H9 (cell line): ENCODE measurements around the gene MYL2. TPM values are rescaled to one million over a fixed set of nuclear protein-coding genes. Genes with fewer than 3 reads are reported as not detected.

ENCODE experiments used
- DNase-seq: peaks from one replicate; pipeline ENCODE4 v3.0.0-alpha.2; 2017
- H2AFZ ChIP-seq: one replicate; pipeline ENCODE4 v1.6.1; 2013; ENCODE audit warnings: mild to moderate bottlenecking, low read length, control low read depth, moderate library complexity
- H2AK5ac ChIP-seq: 2 replicates; pipeline ENCODE4 v1.6.1; 2013; ENCODE audit warnings: low read length, control low read depth, mixed read lengths; ENCODE audit not compliant: insufficient read length
- H2BK120ac ChIP-seq: one replicate; pipeline ENCODE4 v1.6.1; 2013; ENCODE audit warnings: low read depth, mild to moderate bottlenecking, low read length, control low read depth, inconsistent platforms; ENCODE audit not compliant: poor library complexity, severe bottlenecking
- H2BK12ac ChIP-seq: 2 replicates; pipeline ENCODE4 v1.6.1; 2013; ENCODE audit warnings: low read length, control low read depth, mixed read lengths, low read depth; ENCODE audit not compliant: insufficient read length
- H2BK15ac ChIP-seq: 2 replicates; pipeline ENCODE4 v1.6.1; 2013; ENCODE audit warnings: low read depth, low read length, control low read depth
- H2BK20ac ChIP-seq: one replicate; pipeline ENCODE4 v1.6.1; 2013; ENCODE audit warnings: low read depth, mild to moderate bottlenecking, low read length, control low read depth, inconsistent platforms; ENCODE audit not compliant: poor library complexity, severe bottlenecking
- H2BK5ac ChIP-seq: 2 replicates; pipeline ENCODE4 v1.6.1; 2013; ENCODE audit warnings: low read length, control low read depth, mixed read lengths; ENCODE audit not compliant: insufficient read length
- H3K14ac ChIP-seq: 2 replicates; pipeline ENCODE4 v1.6.1; 2013; ENCODE audit warnings: low read length, control low read depth; ENCODE audit not compliant: insufficient read depth
- H3K18ac ChIP-seq: 2 replicates; pipeline ENCODE4 v1.6.1; 2013; ENCODE audit warnings: low read depth, mild to moderate bottlenecking, mixed read lengths, low read length, control low read depth; ENCODE audit not compliant: insufficient read length
- H3K23ac ChIP-seq: 2 replicates; pipeline ENCODE4 v1.6.1; 2013; ENCODE audit warnings: low read length, control low read depth, mixed read lengths, low read depth; ENCODE audit not compliant: insufficient read length
- H3K23me2 ChIP-seq: 2 replicates; pipeline ENCODE4 v1.6.1; 2013; ENCODE audit warnings: low read depth, mild to moderate bottlenecking, mixed read lengths, low read length, control low read depth; ENCODE audit not compliant: insufficient read length, poor library complexity, severe bottlenecking
- H3K27ac ChIP-seq: 2 replicates; pipeline ENCODE4 v1.5.1; 2013; ENCODE audit warnings: low read length, control low read depth, mixed read lengths, low read depth; ENCODE audit not compliant: insufficient read length
- H3K27me3 ChIP-seq: 2 replicates; pipeline ENCODE4 v1.6.1; 2013; ENCODE audit warnings: low read length, control low read depth, inconsistent platforms; ENCODE audit not compliant: insufficient read depth
- H3K4ac ChIP-seq: 2 replicates; pipeline ENCODE4 v1.6.1; 2013; ENCODE audit warnings: low read depth, mild to moderate bottlenecking, control low read depth, inconsistent platforms, low read length, moderate library complexity
- H3K4me1 ChIP-seq: 2 replicates; pipeline ENCODE4 v1.6.1; 2013; ENCODE audit warnings: low read length, control low read depth, inconsistent platforms; ENCODE audit not compliant: insufficient read depth
- H3K4me2 ChIP-seq: 2 replicates; pipeline ENCODE4 v1.6.1; 2013; ENCODE audit warnings: low read length, control low read depth, mixed read lengths; ENCODE audit not compliant: insufficient read length, insufficient read depth
- H3K56ac ChIP-seq: 2 replicates; pipeline ENCODE4 v1.6.1; 2013; ENCODE audit warnings: low read depth, mild to moderate bottlenecking, mixed read lengths, low read length, control low read depth; ENCODE audit not compliant: insufficient read length
- H3K79me1 ChIP-seq: 2 replicates; pipeline ENCODE4 v1.6.1; 2013; ENCODE audit warnings: low read depth, mild to moderate bottlenecking, moderate library complexity, low read length, control low read depth, inconsistent platforms; ENCODE audit not compliant: insufficient read depth, poor library complexity, severe bottlenecking
- H3K79me2 ChIP-seq: 2 replicates; pipeline ENCODE4 v1.6.1; 2013; ENCODE audit warnings: low read length, control low read depth, inconsistent platforms; ENCODE audit not compliant: insufficient read depth
- H3K9ac ChIP-seq: 2 replicates; pipeline ENCODE4 v1.6.1; 2013; ENCODE audit warnings: low read length, control low read depth, mixed read lengths; ENCODE audit not compliant: insufficient read length; ENCODE audit errors: extremely low read depth
- H3K9me3 ChIP-seq: one replicate; pipeline ENCODE4 v1.6.1; 2013; ENCODE audit warnings: low read depth, low read length, inconsistent platforms; ENCODE audit not compliant: control insufficient read depth
- H3T11ph ChIP-seq: one replicate; pipeline ENCODE4 v1.6.1; 2013; ENCODE audit warnings: mild to moderate bottlenecking, low read length, control low read depth, inconsistent platforms
- H4K20me1 ChIP-seq: one replicate; pipeline ENCODE4 v1.6.1; 2013; ENCODE audit not compliant: control insufficient read depth, insufficient read length, insufficient read depth
- H4K5ac ChIP-seq: 2 replicates; pipeline ENCODE4 v1.6.1; 2013; ENCODE audit warnings: low read depth, mild to moderate bottlenecking, mixed read lengths, low read length, control low read depth; ENCODE audit not compliant: insufficient read length
- H4K8ac ChIP-seq: replicated peaks from 2 replicates; pipeline ENCODE4 v1.6.1; 2013; ENCODE audit warnings: low read length, control low read depth, mixed read lengths, low read depth; ENCODE audit not compliant: insufficient read length
- H4K91ac ChIP-seq: 2 replicates; pipeline ENCODE4 v1.6.1; 2013; ENCODE audit warnings: low read depth, mild to moderate bottlenecking, moderate library complexity, mixed read lengths, low read length, control low read depth; ENCODE audit not compliant: insufficient read length
- H3K27ac Mint-ChIP-seq, 3 experiments: 2 replicates in 2 of 3; 3 replicates in 1 of 3; pipeline ENCODE4 v1.8.0; 2020 to 2021; ENCODE audit warnings: mixed read lengths in 3 of 3, mild to moderate bottlenecking in 1 of 3, moderate library complexity in 1 of 3
- H3K27me3 Mint-ChIP-seq: 2 replicates; pipeline ENCODE4 v1.8.0; 2021; ENCODE audit warnings: low read depth, mild to moderate bottlenecking, moderate library complexity, mixed read lengths
- H3K36me3 Mint-ChIP-seq, 3 experiments: 2 replicates in 2 of 3; 3 replicates in 1 of 3; pipeline ENCODE4 v1.8.0; 2020 to 2021; ENCODE audit warnings: low read depth in 3 of 3, mixed read lengths in 3 of 3; ENCODE audit not compliant: insufficient read depth in 1 of 3
- H3K4me1 Mint-ChIP-seq, 2 experiments: 2 replicates each; pipeline ENCODE4 v1.8.0; 2020; ENCODE audit warnings: mixed read lengths in 2 of 2
- H3K4me3 Mint-ChIP-seq, 2 experiments: 2 replicates in 1 of 2; 3 replicates in 1 of 2; pipeline ENCODE4 v1.8.0; 2020 to 2021; ENCODE audit warnings: mild to moderate bottlenecking in 2 of 2, mixed read lengths in 2 of 2, moderate library complexity in 1 of 2
- H3K9me3 Mint-ChIP-seq, 2 experiments: 2 replicates in 1 of 2; 3 replicates in 1 of 2; pipeline ENCODE4 v1.8.0; 2020; ENCODE audit warnings: mild to moderate bottlenecking in 2 of 2, mixed read lengths in 2 of 2, moderate library complexity in 1 of 2
- WGBS: extraction: QIAGEN DNeasy Blood & Tissue Kit; methylation state at CpG from one replicate; pipeline ENCODE4 v1.1.7; 2013; ENCODE audit warnings: missing lambda C conversion rate, low lambda C conversion rate, mixed read lengths; ENCODE audit not compliant: insufficient read length; ENCODE audit errors: extremely low coverage; 5-methylcytosine and 5-hydroxymethylcytosine counted together
- total RNA-seq: library from RNA; stranded (reverse); gene quantifications from 2 replicates; pipeline ENCODE4 v1.2.1, GENCODE V29; 2021
- TF ChIP-seq, protein P1 (sequence below): fragments of 200-600 bp; sonication (generic); conservative IDR thresholded peaks from 3 replicates; pipeline ENCODE4 v1.8.0; 2021; ENCODE audit warnings: antibody characterized with exemption, mild to moderate bottlenecking

Gene MYL2
- total RNA-seq, 1 experiment from 2014 or later: not detected

DNA sequence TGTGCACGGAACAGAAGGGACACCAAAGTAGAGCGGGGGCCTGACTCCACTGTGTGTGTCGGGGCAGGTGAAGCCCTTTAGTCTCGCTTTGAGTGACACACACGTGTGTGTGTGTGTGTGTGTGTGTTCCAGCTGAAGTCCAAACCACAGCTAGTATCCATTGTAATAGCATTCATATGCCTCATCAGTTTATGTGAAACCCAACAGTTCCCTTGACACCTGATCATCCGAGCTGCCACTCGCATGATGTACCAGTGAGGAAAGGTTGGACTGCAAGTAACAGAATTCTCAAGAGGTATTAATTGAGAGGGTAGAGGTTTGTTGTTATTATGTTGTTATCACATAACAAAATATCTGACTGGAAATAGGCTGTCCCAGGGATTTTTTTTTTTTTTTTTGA, 57.2 kb downstream of the MYL2 start:
- H3K4me1 Mint-ChIP-seq: peaks cover 34 to 46% of the 10 kb centered on the region in 2 experiments
- Histone ChIP-seq H2AFZ (no peak overlapping the region), H3K4ac (no peak overlapping the region), H4K20me1 (no peaks in the 10 kb centered on the region), H2BK120ac (no peak overlapping the region), H3K4me1 (peaks cover 7% of the 10 kb centered on the region; the same call in 1 of the 2 replicates), H3K23ac (no peak overlapping the region), H2BK20ac (no peak overlapping the region), H3K23me2 (no peaks in the 10 kb centered on the region), H3K27ac (no peak overlapping the region), H4K8ac (no peak overlapping the region), H3K18ac (no peak overlapping the region), H2BK12ac (no peak overlapping the region), H3K56ac (no peak overlapping the region), H2BK5ac (no peak overlapping the region), H3K4me2 (no peak overlapping the region), H4K5ac (no peak overlapping the region), H3K9me3 (no peaks in the 10 kb centered on the region), H3T11ph (no peak overlapping the region), H3K27me3 (no peaks in the 10 kb centered on the region), H3K9ac (no peak overlapping the region), H4K91ac (no peak overlapping the region), H3K79me2 (no peaks in the 10 kb centered on the region), H2AK5ac (no peak overlapping the region), H2BK15ac (no peak overlapping the region), H3K79me1 (no peaks in the 10 kb centered on the region), H3K14ac (no peak overlapping the region)
- DNase-seq: no peak
- H3K9me3 Mint-ChIP-seq: no peaks in the 10 kb centered on the region; a peak in 1 of 5 replicates
- H3K36me3 Mint-ChIP-seq: no peaks in the 10 kb centered on the region; a peak in 1 of 7 replicates
- H3K27ac Mint-ChIP-seq: peak overlapping the region in 1 of 3 experiments; percentile 99; a peak in 1 of 7 replicates
- H3K27me3 Mint-ChIP-seq: peaks cover 3% of the 10 kb centered on the region
- H3K4me3 Mint-ChIP-seq: no peak overlapping the region
- TF ChIP-seq, protein P1, sequence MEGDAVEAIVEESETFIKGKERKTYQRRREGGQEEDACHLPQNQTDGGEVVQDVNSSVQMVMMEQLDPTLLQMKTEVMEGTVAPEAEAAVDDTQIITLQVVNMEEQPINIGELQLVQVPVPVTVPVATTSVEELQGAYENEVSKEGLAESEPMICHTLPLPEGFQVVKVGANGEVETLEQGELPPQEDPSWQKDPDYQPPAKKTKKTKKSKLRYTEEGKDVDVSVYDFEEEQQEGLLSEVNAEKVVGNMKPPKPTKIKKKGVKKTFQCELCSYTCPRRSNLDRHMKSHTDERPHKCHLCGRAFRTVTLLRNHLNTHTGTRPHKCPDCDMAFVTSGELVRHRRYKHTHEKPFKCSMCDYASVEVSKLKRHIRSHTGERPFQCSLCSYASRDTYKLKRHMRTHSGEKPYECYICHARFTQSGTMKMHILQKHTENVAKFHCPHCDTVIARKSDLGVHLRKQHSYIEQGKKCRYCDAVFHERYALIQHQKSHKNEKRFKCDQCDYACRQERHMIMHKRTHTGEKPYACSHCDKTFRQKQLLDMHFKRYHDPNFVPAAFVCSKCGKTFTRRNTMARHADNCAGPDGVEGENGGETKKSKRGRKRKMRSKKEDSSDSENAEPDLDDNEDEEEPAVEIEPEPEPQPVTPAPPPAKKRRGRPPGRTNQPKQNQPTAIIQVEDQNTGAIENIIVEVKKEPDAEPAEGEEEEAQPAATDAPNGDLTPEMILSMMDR: no peak
- WGBS: no CpG with 5 or more reads among the region's 7 CpGs
